OCI-LY3 (cell line): ENCODE measurements around the gene ZNF407.

Experiments used
- H2AFZ ChIP-seq: fragments of 200-600, 300-600 bp; shearing (Covaris generic); 2 replicates; pipeline ENCODE4 v1.6.0; 2014; ENCODE audit warnings: antibody characterized with exemption, low read depth, low read length
- H3K27ac ChIP-seq: fragments of 200-600, 300-600 bp; sonication (generic); 2 replicates; pipeline ENCODE4 v1.5.1; 2014; ENCODE audit warnings: mild to moderate bottlenecking, low read length, moderate library complexity, mixed read lengths
- H3K27me3 ChIP-seq: fragments of 200-600, 300-600 bp; sonication (generic); 2 replicates; pipeline ENCODE4 v1.6.1; 2014; ENCODE audit warnings: low read depth, low read length, mixed read lengths
- H3K36me3 ChIP-seq: fragments of 200-600, 300-600 bp; sonication (generic); replicated peaks from 2 replicates; pipeline ENCODE3; 2014; ENCODE audit warnings: low read depth, low read length, mixed read lengths
- H3K4me1 ChIP-seq: fragments of 300-600, 200-600 bp; sonication (generic); 2 replicates; pipeline ENCODE4 v1.6.1; 2014; ENCODE audit warnings: low read length, mixed read lengths
- H3K4me2 ChIP-seq: fragments of 200-600, 300-600 bp; sonication (generic); 2 replicates; pipeline ENCODE4 v1.6.1; 2014; ENCODE audit warnings: low read length, mixed read lengths
- H3K4me3 ChIP-seq: fragments of 300-600, 200-600 bp; sonication (generic); 2 replicates; pipeline ENCODE4 v1.5.1; 2014; ENCODE audit warnings: antibody characterized with exemption, mild to moderate bottlenecking, low read length, moderate library complexity
- H3K79me2 ChIP-seq: fragments of 300-600, 200-600 bp; shearing (Covaris generic); 2 replicates; pipeline ENCODE4 v1.6.1; 2014; ENCODE audit warnings: mild to moderate bottlenecking, low read length, mixed read lengths
- H3K9ac ChIP-seq: fragments of 300-600, 200-600 bp; shearing (Covaris generic); 2 replicates; pipeline ENCODE4 v1.6.0; 2014; ENCODE audit warnings: mild to moderate bottlenecking, low read length, moderate library complexity
- H3K9me3 ChIP-seq: fragments of 200-600, 300-600 bp; shearing (Covaris generic); 2 replicates; pipeline ENCODE4 v1.6.1; 2014; ENCODE audit warnings: low read length, mixed read lengths; ENCODE audit not compliant: insufficient read depth
- H4K20me1 ChIP-seq: fragments of 200-600, 300-600 bp; sonication (generic); 2 replicates; pipeline ENCODE4 v1.6.1; 2016; ENCODE audit warnings: low read length, mixed read lengths; ENCODE audit not compliant: insufficient read depth
- CTCF ChIP-seq: fragments of 200-600, 300-600 bp; sonication (generic); IDR thresholded peaks from 2 replicates; pipeline ENCODE4 v1.5.1; 2014; ENCODE audit warnings: antibody characterized with exemption, low read length, low read depth
- EZH2phosphoT487 ChIP-seq: fragments of 200-600 bp; shearing (Covaris generic); IDR thresholded peaks from 2 replicates; pipeline ENCODE4 v1.6.1; 2018; ENCODE audit warnings: antibody characterized with exemption, mixed run types, low read depth

Gene ZNF407

GRCh38 chr18:74857901-74858300, 260.2 kb downstream of the ZNF407 start:
- H2AFZ ChIP-seq: no peak overlapping the region
- H3K4me2 ChIP-seq: no peak overlapping the region
- no peaks in the 10 kb centered on the region for H3K36me3 ChIP-seq
- H3K9me3 ChIP-seq: no peaks in the 10 kb centered on the region
- TF ChIP-seq CTCF (no peak), EZH2phosphoT487 (no peak)
- H4K20me1 ChIP-seq: no peaks in the 10 kb centered on the region
- H3K27me3 ChIP-seq: no peaks in the 10 kb centered on the region
- H3K79me2 ChIP-seq: no peaks in the 10 kb centered on the region
- H3K4me1 ChIP-seq: no peaks in the 10 kb centered on the region
- H3K27ac ChIP-seq: no peak overlapping the region
- no peak overlapping the region for H3K9ac ChIP-seq
- no peak overlapping the region for H3K4me3 ChIP-seq

- Histone ChIP-seq H3K4me1 (no peaks in the 10 kb centered on the region), H2AFZ (no peak overlapping the region), H3K36me3 (no peaks in the 10 kb centered on the region), H3K9me3 (no peaks in the 10 kb centered on the region), H3K9ac (no peak overlapping the region), H4K20me1 (no peaks in the 10 kb centered on the region), H3K79me2 (no peaks in the 10 kb centered on the region), H3K4me2 (no peak overlapping the region), H3K27me3 (no peaks in the 10 kb centered on the region), H3K27ac (no peak overlapping the region), H3K4me3 (no peak overlapping the region)
- TF ChIP-seq CTCF: no peak
- TF ChIP-seq EZH2phosphoT487: no peak
Measured at GRCh38 chr18:74861154-74861553, 263.5 kb downstream of the ZNF407 start.

GRCh38 chr18:74862094-74862493, 264.4 kb downstream of the ZNF407 start:
- H3K4me3 ChIP-seq: no peak overlapping the region
- no peak overlapping the region for H3K4me2 ChIP-seq
- no peaks in the 10 kb centered on the region for H3K27me3 ChIP-seq
- H3K79me2 ChIP-seq: no peaks in the 10 kb centered on the region
- no peak overlapping the region for H2AFZ ChIP-seq
- no peak overlapping the region for H3K9ac ChIP-seq
- no peaks in the 10 kb centered on the region for H3K9me3 ChIP-seq
- no peak overlapping the region for H3K27ac ChIP-seq
- H3K4me1 ChIP-seq: no peaks in the 10 kb centered on the region
- no peak for TF ChIP-seq CTCF
- no peak for TF ChIP-seq EZH2phosphoT487
- no peaks in the 10 kb centered on the region for H3K36me3 ChIP-seq
- no peaks in the 10 kb centered on the region for H4K20me1 ChIP-seq

GRCh38 chr18:74866577-74866976, 268.9 kb downstream of the ZNF407 start:
- H3K9ac ChIP-seq: no peak overlapping the region
- no peaks in the 10 kb centered on the region for H3K27me3 ChIP-seq
- no peaks in the 10 kb centered on the region for H3K79me2 ChIP-seq
- H3K4me3 ChIP-seq: no peak overlapping the region
- H3K36me3 ChIP-seq: no peaks in the 10 kb centered on the region
- no peak overlapping the region for H3K4me2 ChIP-seq
- H4K20me1 ChIP-seq: no peaks in the 10 kb centered on the region
- no peak overlapping the region for H2AFZ ChIP-seq
- no peaks in the 10 kb centered on the region for H3K9me3 ChIP-seq
- H3K4me1 ChIP-seq: peaks cover 9% of the 10 kb centered on the region
- no peak overlapping the region for H3K27ac ChIP-seq
- no peak for TF ChIP-seq CTCF
- no peak for TF ChIP-seq EZH2phosphoT487
